ENCODE results near the gene TGFB3. TPM values are rescaled to one million over a fixed set of nuclear protein-coding genes. Genes with fewer than 3 reads are reported as not detected.

TGFB3 gene
- total RNA-seq, 1 experiment from 2014 or later, result 1.7 TPM

DNA sequence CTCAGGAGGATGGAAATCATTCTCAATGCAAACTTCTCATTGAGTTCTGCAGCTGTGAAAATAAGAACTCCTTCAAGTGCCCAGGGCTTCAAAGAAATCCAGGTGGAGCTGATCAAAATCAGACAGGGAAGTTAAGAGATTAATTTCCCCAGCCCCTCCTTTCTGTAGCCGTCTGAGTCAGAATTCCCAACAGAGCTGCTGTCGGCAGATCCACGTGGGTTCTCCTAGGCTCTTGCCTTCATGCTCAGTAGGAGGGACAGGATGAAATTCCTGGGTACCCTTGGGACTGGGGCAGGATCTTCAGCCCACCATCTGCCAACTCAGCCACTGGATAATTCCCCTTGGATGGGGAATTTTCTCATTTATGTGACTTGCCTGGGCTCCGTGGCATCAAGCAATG lies 13.3 kb downstream of the TGFB3 start:
- ChIA-PET POLR2A (no interaction called here), CTCF (interaction anchor here (1.4 to 2.9 kb wide), 2 partner anchors 10 to 62 kb away, joined by 5 to 8 read pairs; no protein-coding TSS in a partner anchor)
- no peak overlapping the region for H3K27ac Mint-ChIP-seq

DNA sequence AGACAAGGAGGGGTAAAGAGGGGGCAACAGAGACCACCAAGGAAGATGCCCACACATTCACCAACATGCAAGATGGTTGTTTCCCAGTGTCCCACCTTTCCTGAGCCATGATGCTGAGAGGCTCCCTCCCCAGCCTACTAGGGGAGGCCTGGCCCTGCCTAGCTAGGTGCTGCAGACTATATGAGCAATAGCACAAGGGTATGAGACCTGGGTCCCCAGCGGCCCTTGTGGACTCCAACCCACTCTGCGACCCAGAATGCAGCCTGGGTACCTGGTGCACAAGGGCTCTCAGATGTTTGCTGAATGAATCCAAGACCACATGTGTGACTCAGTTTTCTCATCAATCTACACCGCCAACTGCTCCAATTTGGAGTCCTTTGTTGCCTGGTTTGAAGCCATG lies 13.9 kb downstream of the TGFB3 start:
- no peak for TF ChIP-seq TEAD4 (CRISPR knock-in tag; IDR thresholded peaks at IDR 0.05)
- Mint-ChIP-seq H3K9me3 (0 out of 2 replicates have a peak, but pooled peaks cover 4% of the 10 kb centered on the region), H3K4me1 (peaks cover 9% of the 10 kb centered on the region), H3K27ac (no peak overlapping the region), H3K36me3 (no peaks in the 10 kb centered on the region), H3K4me3 (no peak overlapping the region), H3K27me3 (ENCODE audit: low read depth) (no peaks in the 10 kb centered on the region)
- ATAC-seq (no peak), DNase-seq (ENCODE audit: low spot score) (no peak)
- ChIA-PET CTCF (interaction anchor here (2.9 kb wide), 1 partner anchor 61 kb away, joined by 8 read pairs; no protein-coding TSS in a partner anchor), POLR2A (no interaction called here)

More for the DNA sequence above, 13.3 kb downstream of the TGFB3 start:
- DNase-seq (ENCODE audit: low spot score), result no peak
- Mint-ChIP-seq H3K9me3 (0 out of 2 replicates have a peak, but pooled peaks cover 4% of the 10 kb centered on the region), H3K36me3 (no peaks in the 10 kb centered on the region), H3K4me3 (no peak overlapping the region), H3K27me3 (ENCODE audit: low read depth) (no peaks in the 10 kb centered on the region), H3K4me1 (peaks cover 11% of the 10 kb centered on the region)
- no peak for TF ChIP-seq NR2C2 (CRISPR knock-in tag; IDR thresholded peaks at IDR 0.05)
- TF ChIP-seq, protein P1, sequence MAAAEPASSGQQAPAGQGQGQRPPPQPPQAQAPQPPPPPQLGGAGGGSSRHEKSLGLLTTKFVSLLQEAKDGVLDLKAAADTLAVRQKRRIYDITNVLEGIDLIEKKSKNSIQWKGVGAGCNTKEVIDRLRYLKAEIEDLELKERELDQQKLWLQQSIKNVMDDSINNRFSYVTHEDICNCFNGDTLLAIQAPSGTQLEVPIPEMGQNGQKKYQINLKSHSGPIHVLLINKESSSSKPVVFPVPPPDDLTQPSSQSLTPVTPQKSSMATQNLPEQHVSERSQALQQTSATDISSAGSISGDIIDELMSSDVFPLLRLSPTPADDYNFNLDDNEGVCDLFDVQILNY (CRISPR knock-in tag; IDR thresholded peaks at IDR 0.05), result no peak
- no peak for ATAC-seq

DNA sequence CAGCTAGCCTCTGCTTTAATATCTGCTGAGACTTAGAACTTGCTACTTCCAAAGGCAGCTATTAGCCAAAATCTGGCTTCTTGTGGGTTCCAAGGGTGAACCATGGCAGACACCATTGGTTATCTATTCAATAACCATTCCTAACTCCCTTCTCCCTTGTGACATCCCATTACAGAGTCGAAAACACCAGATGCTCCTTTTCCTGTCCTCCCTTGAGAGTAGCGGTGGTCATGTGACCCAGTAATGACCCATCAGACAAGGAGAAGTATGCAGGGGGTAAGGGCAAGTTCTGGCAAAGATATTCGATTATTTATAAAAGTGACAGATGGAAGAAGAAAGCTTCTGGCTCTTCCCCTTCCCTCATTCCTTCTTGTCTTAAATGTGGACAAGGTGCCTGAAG lies 20.1 kb downstream of the TGFB3 start:
- Mint-ChIP-seq H3K27ac (no peak overlapping the region), H3K27me3 (ENCODE audit: low read depth) (no peaks in the 10 kb centered on the region), H3K9me3 (0 out of 2 replicates have a peak, but pooled peaks cover 4% of the 10 kb centered on the region), H3K4me1 (peaks cover 6% of the 10 kb centered on the region), H3K36me3 (no peaks in the 10 kb centered on the region), H3K4me3 (no peak overlapping the region)
- no peak for TF ChIP-seq NFATC4 (CRISPR knock-in tag; IDR thresholded peaks at IDR 0.05)
- TF ChIP-seq, protein P2, sequence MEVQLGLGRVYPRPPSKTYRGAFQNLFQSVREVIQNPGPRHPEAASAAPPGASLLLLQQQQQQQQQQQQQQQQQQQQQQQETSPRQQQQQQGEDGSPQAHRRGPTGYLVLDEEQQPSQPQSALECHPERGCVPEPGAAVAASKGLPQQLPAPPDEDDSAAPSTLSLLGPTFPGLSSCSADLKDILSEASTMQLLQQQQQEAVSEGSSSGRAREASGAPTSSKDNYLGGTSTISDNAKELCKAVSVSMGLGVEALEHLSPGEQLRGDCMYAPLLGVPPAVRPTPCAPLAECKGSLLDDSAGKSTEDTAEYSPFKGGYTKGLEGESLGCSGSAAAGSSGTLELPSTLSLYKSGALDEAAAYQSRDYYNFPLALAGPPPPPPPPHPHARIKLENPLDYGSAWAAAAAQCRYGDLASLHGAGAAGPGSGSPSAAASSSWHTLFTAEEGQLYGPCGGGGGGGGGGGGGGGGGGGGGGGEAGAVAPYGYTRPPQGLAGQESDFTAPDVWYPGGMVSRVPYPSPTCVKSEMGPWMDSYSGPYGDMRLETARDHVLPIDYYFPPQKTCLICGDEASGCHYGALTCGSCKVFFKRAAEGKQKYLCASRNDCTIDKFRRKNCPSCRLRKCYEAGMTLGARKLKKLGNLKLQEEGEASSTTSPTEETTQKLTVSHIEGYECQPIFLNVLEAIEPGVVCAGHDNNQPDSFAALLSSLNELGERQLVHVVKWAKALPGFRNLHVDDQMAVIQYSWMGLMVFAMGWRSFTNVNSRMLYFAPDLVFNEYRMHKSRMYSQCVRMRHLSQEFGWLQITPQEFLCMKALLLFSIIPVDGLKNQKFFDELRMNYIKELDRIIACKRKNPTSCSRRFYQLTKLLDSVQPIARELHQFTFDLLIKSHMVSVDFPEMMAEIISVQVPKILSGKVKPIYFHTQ (CRISPR knock-in tag; IDR thresholded peaks at IDR 0.05), result no peak
- TF ChIP-seq, protein P3, sequence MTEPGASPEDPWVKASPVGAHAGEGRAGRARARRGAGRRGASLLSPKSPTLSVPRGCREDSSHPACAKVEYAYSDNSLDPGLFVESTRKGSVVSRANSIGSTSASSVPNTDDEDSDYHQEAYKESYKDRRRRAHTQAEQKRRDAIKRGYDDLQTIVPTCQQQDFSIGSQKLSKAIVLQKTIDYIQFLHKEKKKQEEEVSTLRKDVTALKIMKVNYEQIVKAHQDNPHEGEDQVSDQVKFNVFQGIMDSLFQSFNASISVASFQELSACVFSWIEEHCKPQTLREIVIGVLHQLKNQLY (CRISPR knock-in tag; IDR thresholded peaks at IDR 0.05), result no peak
- TF ChIP-seq, protein P4, sequence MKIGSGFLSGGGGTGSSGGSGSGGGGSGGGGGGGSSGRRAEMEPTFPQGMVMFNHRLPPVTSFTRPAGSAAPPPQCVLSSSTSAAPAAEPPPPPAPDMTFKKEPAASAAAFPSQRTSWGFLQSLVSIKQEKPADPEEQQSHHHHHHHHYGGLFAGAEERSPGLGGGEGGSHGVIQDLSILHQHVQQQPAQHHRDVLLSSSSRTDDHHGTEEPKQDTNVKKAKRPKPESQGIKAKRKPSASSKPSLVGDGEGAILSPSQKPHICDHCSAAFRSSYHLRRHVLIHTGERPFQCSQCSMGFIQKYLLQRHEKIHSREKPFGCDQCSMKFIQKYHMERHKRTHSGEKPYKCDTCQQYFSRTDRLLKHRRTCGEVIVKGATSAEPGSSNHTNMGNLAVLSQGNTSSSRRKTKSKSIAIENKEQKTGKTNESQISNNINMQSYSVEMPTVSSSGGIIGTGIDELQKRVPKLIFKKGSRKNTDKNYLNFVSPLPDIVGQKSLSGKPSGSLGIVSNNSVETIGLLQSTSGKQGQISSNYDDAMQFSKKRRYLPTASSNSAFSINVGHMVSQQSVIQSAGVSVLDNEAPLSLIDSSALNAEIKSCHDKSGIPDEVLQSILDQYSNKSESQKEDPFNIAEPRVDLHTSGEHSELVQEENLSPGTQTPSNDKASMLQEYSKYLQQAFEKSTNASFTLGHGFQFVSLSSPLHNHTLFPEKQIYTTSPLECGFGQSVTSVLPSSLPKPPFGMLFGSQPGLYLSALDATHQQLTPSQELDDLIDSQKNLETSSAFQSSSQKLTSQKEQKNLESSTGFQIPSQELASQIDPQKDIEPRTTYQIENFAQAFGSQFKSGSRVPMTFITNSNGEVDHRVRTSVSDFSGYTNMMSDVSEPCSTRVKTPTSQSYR (CRISPR knock-in tag; IDR thresholded peaks at IDR 0.05), result no peak
- no peak for TF ChIP-seq ZNF232 (CRISPR knock-in tag; IDR thresholded peaks at IDR 0.05)
- TF ChIP-seq, protein P5, sequence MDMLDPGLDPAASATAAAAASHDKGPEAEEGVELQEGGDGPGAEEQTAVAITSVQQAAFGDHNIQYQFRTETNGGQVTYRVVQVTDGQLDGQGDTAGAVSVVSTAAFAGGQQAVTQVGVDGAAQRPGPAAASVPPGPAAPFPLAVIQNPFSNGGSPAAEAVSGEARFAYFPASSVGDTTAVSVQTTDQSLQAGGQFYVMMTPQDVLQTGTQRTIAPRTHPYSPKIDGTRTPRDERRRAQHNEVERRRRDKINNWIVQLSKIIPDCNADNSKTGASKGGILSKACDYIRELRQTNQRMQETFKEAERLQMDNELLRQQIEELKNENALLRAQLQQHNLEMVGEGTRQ (CRISPR knock-in tag; IDR thresholded peaks at IDR 0.05), result peak; percentile 51; the same call in 1 of the 2 replicates
- TF ChIP-seq, protein P6, sequence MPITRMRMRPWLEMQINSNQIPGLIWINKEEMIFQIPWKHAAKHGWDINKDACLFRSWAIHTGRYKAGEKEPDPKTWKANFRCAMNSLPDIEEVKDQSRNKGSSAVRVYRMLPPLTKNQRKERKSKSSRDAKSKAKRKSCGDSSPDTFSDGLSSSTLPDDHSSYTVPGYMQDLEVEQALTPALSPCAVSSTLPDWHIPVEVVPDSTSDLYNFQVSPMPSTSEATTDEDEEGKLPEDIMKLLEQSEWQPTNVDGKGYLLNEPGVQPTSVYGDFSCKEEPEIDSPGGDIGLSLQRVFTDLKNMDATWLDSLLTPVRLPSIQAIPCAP (CRISPR knock-in tag; IDR thresholded peaks at IDR 0.05), result no peak
- TF ChIP-seq, protein P7, sequence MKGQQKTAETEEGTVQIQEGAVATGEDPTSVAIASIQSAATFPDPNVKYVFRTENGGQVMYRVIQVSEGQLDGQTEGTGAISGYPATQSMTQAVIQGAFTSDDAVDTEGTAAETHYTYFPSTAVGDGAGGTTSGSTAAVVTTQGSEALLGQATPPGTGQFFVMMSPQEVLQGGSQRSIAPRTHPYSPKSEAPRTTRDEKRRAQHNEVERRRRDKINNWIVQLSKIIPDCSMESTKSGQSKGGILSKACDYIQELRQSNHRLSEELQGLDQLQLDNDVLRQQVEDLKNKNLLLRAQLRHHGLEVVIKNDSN (CRISPR knock-in tag; IDR thresholded peaks at IDR 0.05), result 0 out of 2 replicates have a peak, but pooled peaks have one; percentile 37
- no peak for TF ChIP-seq ZNF423 (CRISPR knock-in tag; IDR thresholded peaks at IDR 0.05)
- TF ChIP-seq, protein P8, sequence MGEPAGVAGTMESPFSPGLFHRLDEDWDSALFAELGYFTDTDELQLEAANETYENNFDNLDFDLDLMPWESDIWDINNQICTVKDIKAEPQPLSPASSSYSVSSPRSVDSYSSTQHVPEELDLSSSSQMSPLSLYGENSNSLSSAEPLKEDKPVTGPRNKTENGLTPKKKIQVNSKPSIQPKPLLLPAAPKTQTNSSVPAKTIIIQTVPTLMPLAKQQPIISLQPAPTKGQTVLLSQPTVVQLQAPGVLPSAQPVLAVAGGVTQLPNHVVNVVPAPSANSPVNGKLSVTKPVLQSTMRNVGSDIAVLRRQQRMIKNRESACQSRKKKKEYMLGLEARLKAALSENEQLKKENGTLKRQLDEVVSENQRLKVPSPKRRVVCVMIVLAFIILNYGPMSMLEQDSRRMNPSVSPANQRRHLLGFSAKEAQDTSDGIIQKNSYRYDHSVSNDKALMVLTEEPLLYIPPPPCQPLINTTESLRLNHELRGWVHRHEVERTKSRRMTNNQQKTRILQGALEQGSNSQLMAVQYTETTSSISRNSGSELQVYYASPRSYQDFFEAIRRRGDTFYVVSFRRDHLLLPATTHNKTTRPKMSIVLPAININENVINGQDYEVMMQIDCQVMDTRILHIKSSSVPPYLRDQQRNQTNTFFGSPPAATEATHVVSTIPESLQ (CRISPR knock-in tag; IDR thresholded peaks at IDR 0.05), result no peak
- TF ChIP-seq IRF2 (CRISPR knock-in tag; IDR thresholded peaks at IDR 0.05; ENCODE audit: borderline replicate concordance, low read depth), result no peak
- TF ChIP-seq ELF4 (CRISPR knock-in tag; IDR thresholded peaks at IDR 0.05; ENCODE audit: low read depth), result no peak
- TF ChIP-seq CREM (CRISPR knock-in tag; IDR thresholded peaks at IDR 0.05), result no peak
- TF ChIP-seq, protein P9, sequence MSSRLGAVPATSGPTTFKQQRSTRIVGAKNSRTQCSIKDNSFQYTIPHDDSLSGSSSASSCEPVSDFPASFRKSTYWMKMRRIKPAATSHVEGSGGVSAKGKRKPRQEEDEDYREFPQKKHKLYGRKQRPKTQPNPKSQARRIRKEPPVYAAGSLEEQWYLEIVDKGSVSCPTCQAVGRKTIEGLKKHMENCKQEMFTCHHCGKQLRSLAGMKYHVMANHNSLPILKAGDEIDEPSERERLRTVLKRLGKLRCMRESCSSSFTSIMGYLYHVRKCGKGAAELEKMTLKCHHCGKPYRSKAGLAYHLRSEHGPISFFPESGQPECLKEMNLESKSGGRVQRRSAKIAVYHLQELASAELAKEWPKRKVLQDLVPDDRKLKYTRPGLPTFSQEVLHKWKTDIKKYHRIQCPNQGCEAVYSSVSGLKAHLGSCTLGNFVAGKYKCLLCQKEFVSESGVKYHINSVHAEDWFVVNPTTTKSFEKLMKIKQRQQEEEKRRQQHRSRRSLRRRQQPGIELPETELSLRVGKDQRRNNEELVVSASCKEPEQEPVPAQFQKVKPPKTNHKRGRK (CRISPR knock-in tag; IDR thresholded peaks at IDR 0.05; ENCODE audit: borderline replicate concordance), result no peak
- no peak for TF ChIP-seq SMAD3 (CRISPR knock-in tag; IDR thresholded peaks at IDR 0.05; ENCODE audit: borderline replicate concordance)
- CTCF ChIA-PET, result interaction anchor here (1.3 to 1.6 kb wide), 2 partner anchors 17 to 56 kb away, joined by 3 to 4 read pairs; no protein-coding TSS in a partner anchor
- ATAC-seq, result no peak
- POLR2A ChIA-PET, result no interaction called here
- no peak for DNase-seq (ENCODE audit: low spot score)

Data from WTC11 (cell line).